Pancreas (tissue), 10 donors: Measurements from ENCODE around the gene TNIP1. TPM values are rescaled to one million over a fixed set of nuclear protein-coding genes. Genes with fewer than 3 reads are reported as not detected.

Experiments
- ATAC-seq, 4 donors: fragments of 200-7000 bp; cut with Tn5 transposase; one replicate each; pipeline versions ENCODE4 v1.8.0 to v1.9.1; 2020; ENCODE audit warnings: mild to moderate bottlenecking in 4 of 4, moderate library complexity in 4 of 4
- DNase-seq, 6 donors: peaks; one replicate each; pipeline ENCODE4 v3.0.0-alpha.2; 2020
- FAIRE-seq: peaks from 2 replicates; lab custom pipeline; 2012; peaks lifted over from hg19 to GRCh38; lab: Jason Lieb, UNC
- H3K27ac ChIP-seq, 4 donors: fragments of 200-600 bp; sonication (generic); 1 replicate in 3 of 4; 2 replicates in 1 of 4; pipeline versions ENCODE4 v1.5.0 to v1.8.0; 2020
- H3K27me3 ChIP-seq, 4 donors: fragments of 200-600 bp; one replicate each; pipeline ENCODE4 v1.8.0; 2021
- H3K36me3 ChIP-seq, 3 donors: fragments of 200-600 bp; sonication (generic) in 1 of 3; one replicate each; pipeline versions ENCODE4 v1.5.0 to v1.8.0; 2020 to 2021
- H3K4me1 ChIP-seq, 3 donors: fragments of 200-600 bp; one replicate each; pipeline ENCODE4 v1.8.0; 2021
- H3K4me3 ChIP-seq, 4 donors: fragments of 200-600 bp; sonication (generic) in 2 of 4; one replicate each; pipeline versions ENCODE4 v1.5.0 to v1.8.0; 2020 to 2021
- H3K9me3 ChIP-seq, 4 donors: fragments of 200-600 bp; one replicate each; pipeline ENCODE4 v1.8.0; 2021
- CTCF ChIP-seq, 4 donors: fragments of 200-600 bp; sonication (generic) in 3 of 4; IDR thresholded peaks; one replicate each; pipeline versions ENCODE4 v1.5.0 to v1.8.0; 2021; ENCODE audit warnings: antibody characterized with exemption in 4 of 4
- WGBS, 2 donors: extraction: QIAGEN DNeasy Blood & Tissue Kit; methylation state at CpG; one replicate each; pipeline ENCODE4 v1.1.7; 2013; 5-methylcytosine and 5-hydroxymethylcytosine counted together
- intact Hi-C, 3 donors: fragments of 100-400 bp; cut with DNase I; formaldehyde crosslinking; loops; one replicate each; pipeline versions ENCODE4 v1.11.1 to v1.14.2; 2022
- polyA plus RNA-seq, 2 donors: library from polyadenylated mRNA; stranded (reverse); fragments of 200-250 nt; gene quantifications; one replicate each; pipeline ENCODE4 v1.2.3, GENCODE V29; 2013
- total RNA-seq, 6 donors: library from RNA; stranded (reverse); fragmentation: NEBNext Ultra II Directional in 4 of 6; extraction: Animal tissue kit (Norgen Biotek cat#: 25700) in 4 of 6; gene quantifications; one replicate each; pipeline versions ENCODE4 v1.2.1 to v1.2.4, GENCODE V29; 2021 to 2023
- donor health status: healthy with polysubstance abuse.
- donor health status: DM: no; HTN: no; CAD: no; lungs with moderate emphysema.
- donor health status: DM: no; HTN: no; CAD: no.
- donor health status: control.
- donor health status: control.
- donor health status: Bipolar disorder and iron deficiency.
- donor health status: DM: yes; HTN: yes; CAD: no.
- donor health status: DM: no; HTN: no; CAD: no.
- donor health status: DM: no; HTN: no; CAD: no.
- donor health status: DM: yes; HTN: yes; CAD: no.

Gene TNIP1
- total and polyA plus RNA-seq, 8 donors, result 36.4 to 118 (median 69.3) TPM

DNA sequence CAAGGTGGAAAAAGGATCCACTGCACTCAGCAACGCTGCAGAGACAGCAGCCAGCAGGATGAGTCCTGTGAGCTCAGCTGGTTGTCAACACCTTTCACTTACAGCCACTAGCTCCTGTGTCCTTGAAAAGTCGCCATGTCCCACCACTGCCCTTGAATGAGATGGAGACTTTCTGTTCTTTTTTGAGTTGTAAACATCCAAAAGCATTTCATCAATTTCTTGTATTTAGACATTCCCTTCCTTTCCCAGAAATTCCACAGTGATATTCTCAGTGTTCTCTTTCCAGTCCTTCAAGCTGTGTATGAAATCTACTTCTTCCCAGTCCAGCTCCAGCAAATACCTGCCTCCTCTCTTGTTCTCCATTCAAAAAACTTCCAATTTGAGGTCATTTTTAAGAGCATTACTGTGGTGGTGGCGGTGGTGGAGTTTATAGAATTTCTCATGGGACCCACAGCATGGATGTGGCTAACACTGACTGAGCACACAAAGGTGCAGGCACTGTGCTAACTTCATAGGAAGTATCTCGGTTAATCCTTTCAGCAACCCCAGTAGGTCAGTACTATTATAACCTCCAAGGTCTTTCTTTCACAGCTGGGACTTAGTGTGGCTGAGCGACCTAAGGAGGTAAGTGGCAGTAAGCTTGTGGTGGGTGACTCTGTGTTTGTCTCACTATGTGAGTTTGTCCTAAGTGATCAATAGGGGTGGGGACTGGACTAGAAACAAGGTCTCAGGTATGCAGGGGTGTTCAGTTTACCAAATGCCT, 75.5 kb downstream of the TNIP1 start:
- TF ChIP-seq CTCF (IDR thresholded peaks at IDR 0.05), result no peak
- H3K9me3 ChIP-seq, result no peaks in the 10 kb centered on the region
- ATAC-seq, result peak in 2 of 4 donors; percentile 34 to 42
- 58 to 59% methylated on average over 5 of the region's 5 CpGs for WGBS, 2 donors
- intact Hi-C loops, result no loop called here
- H3K4me3 ChIP-seq, result no peak overlapping the region
- no peaks in the 10 kb centered on the region for H3K4me1 ChIP-seq
- H3K27me3 ChIP-seq, result no peaks in the 10 kb centered on the region
- FAIRE-seq, result no peak
- no peak for DNase-seq
- H3K36me3 ChIP-seq, result no peaks in the 10 kb centered on the region
- H3K27ac ChIP-seq, result peak overlapping the region in 1 of 4 donors; percentile 13

DNA sequence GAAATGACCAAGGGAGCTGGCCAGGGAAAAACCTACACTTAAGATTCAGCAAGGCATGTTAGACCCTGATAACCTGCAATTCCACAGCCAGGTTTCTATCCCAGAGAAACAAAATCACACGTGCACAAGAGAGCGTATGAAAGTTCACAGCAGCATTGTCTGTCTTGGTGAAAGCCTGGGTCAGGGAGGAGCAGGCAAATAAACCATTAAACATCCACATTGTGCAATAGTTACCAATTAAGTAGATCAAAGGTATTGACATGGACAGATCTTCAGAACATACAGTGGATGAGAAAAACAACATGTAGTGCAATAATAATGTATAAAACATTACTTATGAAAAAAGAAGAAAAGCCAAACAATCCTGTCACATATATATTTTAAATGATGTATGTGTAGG, 76.3 kb downstream of the TNIP1 start:
- intact Hi-C loops, result no loop called here
- FAIRE-seq (no peak), DNase-seq (no peak), ATAC-seq (no peak)
- Histone ChIP-seq H3K27me3 (no peaks in the 10 kb centered on the region), H3K27ac (no peak overlapping the region), H3K36me3 (no peaks in the 10 kb centered on the region), H3K4me1 (no peaks in the 10 kb centered on the region), H3K4me3 (no peak overlapping the region), H3K9me3 (no peaks in the 10 kb centered on the region)
- TF ChIP-seq CTCF (IDR thresholded peaks at IDR 0.05), result no peak
- 81 to 85% methylated on average over 2 of the region's 2 CpGs for WGBS, 2 donors

DNA sequence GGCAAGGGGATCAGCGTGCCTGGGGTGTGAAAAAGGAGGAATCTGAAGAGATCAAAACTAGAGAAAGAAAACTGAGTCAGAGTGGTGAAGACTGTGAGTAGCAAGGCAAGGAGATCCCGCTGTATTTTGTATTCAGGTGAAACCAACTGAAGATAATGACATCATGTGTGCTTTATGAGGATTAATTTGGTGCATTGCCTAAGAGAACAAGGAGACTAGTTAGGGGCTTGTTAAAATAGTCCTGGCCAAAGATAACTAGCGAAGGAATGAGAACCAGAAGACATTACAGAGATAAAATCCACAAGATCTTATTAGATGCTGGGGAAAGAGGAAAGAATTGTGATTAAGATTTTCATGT, 77.4 kb downstream of the TNIP1 start:
- no peaks in the 10 kb centered on the region for H3K4me1 ChIP-seq

GRCh38 chr5:151002681-151003502, 77.9 kb downstream of the TNIP1 start:
- no peak overlapping the region for H3K27ac ChIP-seq
- no peak for DNase-seq
- no peak for TF ChIP-seq CTCF (IDR thresholded peaks at IDR 0.05)
- H3K9me3 ChIP-seq, result no peaks in the 10 kb centered on the region
- H3K4me1 ChIP-seq, result no peaks in the 10 kb centered on the region
- intact Hi-C loops, result no loop called here
- FAIRE-seq, result no peak
- H3K27me3 ChIP-seq, result no peaks in the 10 kb centered on the region
- no peak for ATAC-seq
- WGBS, 2 donors, result 87 to 91% methylated on average over 9 of the region's 9 CpGs
- H3K36me3 ChIP-seq, result no peaks in the 10 kb centered on the region
- no peak overlapping the region for H3K4me3 ChIP-seq

More for the DNA sequence above, 77.4 kb downstream of the TNIP1 start:
- H3K27me3 ChIP-seq, result no peaks in the 10 kb centered on the region
- no peak for TF ChIP-seq CTCF (IDR thresholded peaks at IDR 0.05)
- WGBS, 2 donors, result 88 to 95% methylated on average over 3 of the region's 3 CpGs
- intact Hi-C loops, result no loop called here
- H3K36me3 ChIP-seq, result no peaks in the 10 kb centered on the region
- no peak for ATAC-seq
- DNase-seq, result no peak
- FAIRE-seq, result no peak
- H3K27ac ChIP-seq, result no peak overlapping the region
- H3K9me3 ChIP-seq, result no peaks in the 10 kb centered on the region
- H3K4me3 ChIP-seq, result no peak overlapping the region
